Neuronal stem cell (in vitro differentiated cells): ENCODE results near the gene CEP192.
A peak's percentile ranks its signal among the peaks of the same experiment; 100 is the strongest.

Source experiments
- DNase-seq: peaks from one replicate; pipeline ENCODE4 v3.0.0-alpha.2; 2013; ENCODE audit warnings: low spot score
- H2AFZ ChIP-seq: one replicate; pipeline ENCODE4 v1.6.1; 2013; ENCODE audit warnings: mild to moderate bottlenecking, low read length, inconsistent platforms
- H2AK5ac ChIP-seq: 2 replicates; pipeline ENCODE4 v1.6.1; 2013; ENCODE audit warnings: low read depth, mild to moderate bottlenecking, inconsistent platforms, low read length, moderate library complexity, mixed read lengths
- H2BK120ac ChIP-seq: 2 replicates; pipeline ENCODE4 v1.6.1; 2013; ENCODE audit warnings: low read depth, mild to moderate bottlenecking, inconsistent platforms, low read length, moderate library complexity, mixed read lengths
- H2BK12ac ChIP-seq: one replicate; pipeline ENCODE4 v1.6.1; 2013; ENCODE audit warnings: low read length, inconsistent platforms
- H2BK15ac ChIP-seq: 2 replicates; pipeline ENCODE4 v1.6.1; 2013; ENCODE audit warnings: mild to moderate bottlenecking, low read length, inconsistent platforms, mixed read lengths
- H2BK5ac ChIP-seq: one replicate; pipeline ENCODE4 v1.6.1; 2013; ENCODE audit warnings: inconsistent platforms, mild to moderate bottlenecking, low read length, moderate library complexity
- H3K14ac ChIP-seq: one replicate; pipeline ENCODE4 v1.6.1; 2013; ENCODE audit warnings: low read length, inconsistent platforms
- H3K18ac ChIP-seq: 2 replicates; pipeline ENCODE4 v1.6.1; 2013; ENCODE audit warnings: low read length, inconsistent platforms
- H3K23ac ChIP-seq: 2 replicates; pipeline ENCODE4 v1.6.1; 2013; ENCODE audit warnings: low read depth, mild to moderate bottlenecking, mixed read lengths, low read length, inconsistent platforms; ENCODE audit not compliant: poor library complexity
- H3K27ac ChIP-seq: replicated peaks from 3 replicates; pipeline ENCODE4 v1.5.1; 2013; ENCODE audit warnings: low read length, inconsistent platforms
- H3K27me3 ChIP-seq, 3 experiments: 2 replicates each; pipeline ENCODE4 v1.6.1; 2013; ENCODE audit warnings: low read length in 3 of 3, mild to moderate bottlenecking in 2 of 3, inconsistent platforms in 1 of 3, low read depth in 1 of 3, mixed read lengths in 1 of 3, moderate library complexity in 1 of 3; ENCODE audit not compliant: control insufficient read depth in 3 of 3, insufficient read depth in 3 of 3
- H3K36me3 ChIP-seq, 2 donors: replicated peaks in 1 of 2; 2 replicates each; pipeline ENCODE4 v1.6.1; 2013; ENCODE audit warnings: low read length in 2 of 2; ENCODE audit not compliant: control insufficient read depth in 2 of 2, insufficient read depth in 2 of 2
- H3K4ac ChIP-seq: 2 replicates; pipeline ENCODE4 v1.6.1; 2013; ENCODE audit warnings: inconsistent platforms, mild to moderate bottlenecking, low read length, moderate library complexity
- H3K4me1 ChIP-seq, 2 donors: 1 replicate in 1 of 2; 2 replicates in 1 of 2; pipeline ENCODE4 v1.6.1; 2013; ENCODE audit warnings: low read length in 2 of 2, low read depth in 1 of 2; ENCODE audit not compliant: control insufficient read depth in 2 of 2, insufficient read depth in 1 of 2
- H3K4me2 ChIP-seq: one replicate; pipeline ENCODE4 v1.6.1; 2013; ENCODE audit warnings: mild to moderate bottlenecking, low read length, inconsistent platforms; ENCODE audit not compliant: insufficient read depth, poor library complexity, severe bottlenecking
- H3K4me3 ChIP-seq, 2 donors: 2 replicates each; pipeline ENCODE4 v1.5.1; 2013; ENCODE audit warnings: low read length in 2 of 2, mild to moderate bottlenecking in 2 of 2, inconsistent platforms in 1 of 2, moderate library complexity in 1 of 2
- H3K79me1 ChIP-seq: one replicate; pipeline ENCODE4 v1.6.1; 2013; ENCODE audit warnings: low read depth, mild to moderate bottlenecking, inconsistent platforms, low read length, moderate library complexity
- H3K9ac ChIP-seq: one replicate; pipeline ENCODE4 v1.6.1; 2013; ENCODE audit warnings: mild to moderate bottlenecking, low read depth, low read length, inconsistent platforms; ENCODE audit not compliant: poor library complexity
- H3K9me3 ChIP-seq, 2 donors: replicated peaks in 1 of 2; 2 replicates each; pipeline versions ENCODE3 to v1.6.1; 2013; ENCODE audit warnings: low read length in 2 of 2, mild to moderate bottlenecking in 2 of 2, inconsistent platforms in 1 of 2, low read depth in 1 of 2, mixed read lengths in 1 of 2, moderate library complexity in 1 of 2; ENCODE audit not compliant: control insufficient read depth in 2 of 2, insufficient read depth in 1 of 2
- H4K8ac ChIP-seq: one replicate; pipeline ENCODE4 v1.6.1; 2013; ENCODE audit warnings: low read depth, mild to moderate bottlenecking, inconsistent platforms, low read length, moderate library complexity
- H4K91ac ChIP-seq: one replicate; pipeline ENCODE4 v1.6.1; 2013; ENCODE audit warnings: low read length, low read depth, mild to moderate bottlenecking, inconsistent platforms; ENCODE audit not compliant: poor library complexity
- WGBS, 2 donors: extraction: QIAGEN DNeasy Blood & Tissue Kit; methylation state at CpG; one replicate each; pipeline ENCODE4 v1.1.7; 2013; ENCODE audit warnings: missing lambda C conversion rate in 2 of 2, mixed read lengths in 1 of 2; ENCODE audit not compliant: insufficient read length in 2 of 2, insufficient replicate concordance in 1 of 2; ENCODE audit errors: extremely low coverage in 2 of 2; 5-methylcytosine and 5-hydroxymethylcytosine counted together

CEP192 gene

DNA sequence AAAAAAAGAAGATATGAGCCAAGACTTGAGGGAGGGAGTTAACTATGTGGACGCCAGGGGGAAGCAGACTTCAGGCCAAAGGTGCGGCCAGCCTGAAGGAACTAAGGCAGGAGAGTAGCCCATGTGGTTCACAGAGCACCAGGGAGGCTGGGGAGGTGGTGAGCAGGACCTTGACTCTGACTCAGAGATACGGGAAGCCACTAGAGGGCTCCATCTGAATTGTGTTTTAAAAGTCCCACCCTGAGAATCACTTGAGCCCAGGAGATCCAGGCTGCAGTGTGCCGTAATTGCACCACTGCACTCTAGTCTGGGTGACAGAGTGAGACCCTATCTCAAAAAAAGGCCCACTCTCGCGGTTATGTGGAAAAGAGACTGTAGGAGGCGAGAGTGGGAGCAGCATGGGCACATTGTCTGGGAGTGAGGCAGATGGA is 12.3 kb downstream of the CEP192 start:
- no peak for DNase-seq
- Histone ChIP-seq H3K4me2 (no peak overlapping the region), H3K36me3 (peaks cover 13 to 89% of the 10 kb centered on the region in 2 donors)

DNA sequence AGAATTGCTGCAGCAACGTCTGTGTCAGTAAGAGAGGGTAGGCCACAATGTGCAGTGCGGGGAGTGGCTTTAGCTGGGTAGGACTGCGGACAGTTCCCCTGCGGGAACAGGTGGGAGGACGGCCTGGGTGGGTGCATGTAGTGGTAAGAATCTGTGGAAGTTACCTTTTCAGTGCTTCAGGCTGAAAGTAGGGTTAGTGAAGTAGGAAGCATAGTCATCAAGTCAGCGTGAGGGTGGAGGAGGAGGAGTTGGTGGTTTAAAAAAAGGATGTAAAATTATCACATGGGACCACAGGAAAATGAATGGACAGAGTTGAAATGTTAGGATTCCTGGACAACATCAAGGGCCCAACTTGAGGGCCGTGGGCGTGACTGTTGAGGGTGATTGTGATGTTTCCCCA is 13.2 kb downstream of the CEP192 start:
- H2AK5ac ChIP-seq = no peak overlapping the region
- no peak overlapping the region for H4K8ac ChIP-seq
- H2BK15ac ChIP-seq = no peak overlapping the region
- no peak for DNase-seq
- no peak overlapping the region for H2BK120ac ChIP-seq
- H2BK12ac ChIP-seq = no peak overlapping the region
- H3K36me3 ChIP-seq = peaks cover 17 to 96% of the 10 kb centered on the region in 2 donors
- no peak overlapping the region for H2BK5ac ChIP-seq
- H3K4me2 ChIP-seq = no peak overlapping the region
- H3K4ac ChIP-seq = no peak overlapping the region
- H3K23ac ChIP-seq = no peak overlapping the region
- H3K27me3 ChIP-seq = no peaks in the 10 kb centered on the region
- no peak overlapping the region for H3K14ac ChIP-seq
- no peak overlapping the region for H3K9ac ChIP-seq
- H3K4me3 ChIP-seq = no peak overlapping the region
- no peak overlapping the region for H2AFZ ChIP-seq
- no peak overlapping the region for H4K91ac ChIP-seq
- no peaks in the 10 kb centered on the region for H3K9me3 ChIP-seq
- H3K18ac ChIP-seq = no peak overlapping the region
- H3K4me1 ChIP-seq = no peaks in the 10 kb centered on the region
- H3K79me1 ChIP-seq = peaks cover 1% of the 10 kb centered on the region
- 100% methylated on average over 1 of the region's 8 CpGs; no CpG with 5 or more reads in 1 of the 2 donors for WGBS, 2 donors
- H3K27ac ChIP-seq = no peak overlapping the region

More for the DNA sequence above, 12.3 kb downstream of the CEP192 start:
- Histone ChIP-seq H3K9ac (no peak overlapping the region), H3K27me3 (no peaks in the 10 kb centered on the region), H4K91ac (no peak overlapping the region), H3K18ac (no peak overlapping the region), H3K9me3 (no peaks in the 10 kb centered on the region), H2BK5ac (no peak overlapping the region), H3K23ac (no peak overlapping the region), H2BK12ac (no peak overlapping the region), H3K14ac (no peak overlapping the region), H3K27ac (no peak overlapping the region), H3K4ac (no peak overlapping the region), H2BK15ac (no peak overlapping the region), H2AFZ (no peak overlapping the region), H3K4me3 (no peak overlapping the region), H4K8ac (no peak overlapping the region), H3K79me1 (peaks cover 1% of the 10 kb centered on the region), H3K4me1 (no peaks in the 10 kb centered on the region), H2AK5ac (no peak overlapping the region), H2BK120ac (no peak overlapping the region)
- no CpG with 5 or more reads among the region's 7 CpGs for WGBS, 2 donors

DNA sequence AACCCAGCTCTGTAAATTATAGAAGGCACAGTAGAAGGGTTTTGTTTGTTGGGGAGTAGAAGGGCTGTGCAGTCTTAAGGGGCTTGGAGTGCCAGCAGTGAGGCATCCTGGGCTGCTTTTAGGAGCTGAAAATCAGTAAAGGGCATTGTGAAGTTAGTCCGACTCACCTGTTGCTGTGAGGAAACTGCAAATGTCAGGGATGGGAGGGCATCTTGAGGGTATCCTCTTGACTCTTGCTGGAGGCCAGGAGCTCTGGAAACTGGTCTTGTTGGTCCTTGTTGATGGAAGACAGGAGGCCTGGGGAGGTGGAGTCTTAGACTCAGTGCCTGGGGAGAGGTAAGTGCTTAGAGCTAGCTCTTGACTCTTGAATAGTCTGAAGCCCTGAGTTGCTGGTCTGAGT is 14.1 kb downstream of the CEP192 start:
- WGBS, 2 donors = no CpG with 5 or more reads among the region's 1 CpG
- Histone ChIP-seq H2BK15ac (no peak overlapping the region), H3K23ac (no peak overlapping the region), H2AFZ (no peak overlapping the region), H3K4me3 (no peak overlapping the region), H2AK5ac (no peak overlapping the region), H2BK5ac (no peak overlapping the region), H2BK12ac (no peak overlapping the region), H3K27ac (no peak overlapping the region), H3K4me2 (no peak overlapping the region), H4K91ac (no peak overlapping the region), H3K4ac (no peak overlapping the region), H3K27me3 (no peaks in the 10 kb centered on the region), H3K9ac (no peak overlapping the region), H3K18ac (no peak overlapping the region), H3K9me3 (no peaks in the 10 kb centered on the region), H3K14ac (no peak overlapping the region), H3K36me3 (peaks cover 17 to 97% of the 10 kb centered on the region in 2 donors), H3K79me1 (peaks cover 1% of the 10 kb centered on the region), H4K8ac (no peak overlapping the region), H2BK120ac (no peak overlapping the region), H3K4me1 (no peaks in the 10 kb centered on the region)
- no peak for DNase-seq

DNA sequence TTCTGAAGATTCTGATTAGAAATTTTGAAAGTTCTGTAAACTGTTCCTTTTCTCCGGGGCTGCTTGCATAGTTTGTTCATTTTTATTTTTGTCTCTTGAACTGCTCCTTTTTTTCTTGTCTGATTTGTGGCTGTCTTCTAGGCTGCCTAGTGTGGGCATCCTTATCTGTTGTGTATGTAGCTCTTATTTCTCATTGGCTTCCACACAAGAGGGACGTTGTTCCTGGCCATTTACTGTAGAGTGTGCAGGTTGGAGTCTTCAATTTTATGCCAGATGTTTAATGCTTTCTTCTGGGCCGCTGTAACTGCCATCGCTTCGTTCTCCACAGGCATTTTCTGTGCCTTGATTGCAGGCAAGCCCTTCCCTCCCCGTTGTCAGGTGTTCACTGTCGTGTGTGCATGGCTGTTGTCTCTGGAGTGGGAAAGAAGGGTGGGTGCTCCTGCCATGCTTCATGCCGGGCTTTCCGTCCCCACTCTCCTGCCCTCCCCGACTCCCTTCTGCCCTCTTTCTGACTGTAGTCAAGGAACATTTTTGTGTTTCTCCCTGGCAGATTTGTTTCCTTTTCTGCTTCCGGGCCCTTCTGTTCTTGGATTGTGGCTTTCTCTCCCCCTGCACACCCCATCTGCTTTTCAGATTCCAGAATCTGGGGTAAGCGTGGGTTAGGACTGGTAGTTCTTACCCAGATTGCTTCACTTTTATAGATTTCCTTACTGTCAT is 15.5 kb downstream of the CEP192 start:
- Histone ChIP-seq H3K9ac (no peak overlapping the region), H3K4ac (no peak overlapping the region), H2BK15ac (no peak overlapping the region), H3K4me1 (no peaks in the 10 kb centered on the region), H2AK5ac (no peak overlapping the region), H3K36me3 (peaks cover 18 to 95% of the 10 kb centered on the region in 2 donors), H3K18ac (no peak overlapping the region), H3K4me3 (no peak overlapping the region), H3K23ac (no peak overlapping the region), H3K4me2 (no peak overlapping the region), H3K9me3 (no peaks in the 10 kb centered on the region), H2BK120ac (no peak overlapping the region), H2BK5ac (no peak overlapping the region), H3K79me1 (peaks cover 1% of the 10 kb centered on the region), H2BK12ac (no peak overlapping the region), H2AFZ (no peak overlapping the region), H4K91ac (no peak overlapping the region), H3K27me3 (no peaks in the 10 kb centered on the region), H3K14ac (peak overlapping the region; percentile 57), H4K8ac (no peak overlapping the region), H3K27ac (no peak overlapping the region)
- no CpG with 5 or more reads among the region's 12 CpGs for WGBS, 2 donors
- DNase-seq = no peak
